GM12801 (cell line): ENCODE measurements around the gene TTLL11.

Experiments used
- CTCF ChIP-seq: IDR thresholded peaks from one replicate; pipeline ENCODE4 v1.5.1; 2011; ENCODE audit warnings: control low read depth; ENCODE audit not compliant: insufficient read length; ENCODE audit errors: extremely low read depth

The TTLL11 gene

GRCh38 chr9:122090981-122091380 is 2.1 kb downstream of the TTLL11 start:
- TF ChIP-seq CTCF = no peak

- no peak for TF ChIP-seq CTCF
Observed at GRCh38 chr9:122090287-122090883, 2.7 kb downstream of the TTLL11 start.

- no peak for TF ChIP-seq CTCF
Observed at GRCh38 chr9:122088880-122089706, 4.0 kb downstream of the TTLL11 start.

GRCh38 chr9:122087406-122088200 is 5.5 kb downstream of the TTLL11 start:
- no peak for TF ChIP-seq CTCF

- TF ChIP-seq CTCF = no peak
Observed at GRCh38 chr9:122086873-122087272, 6.2 kb downstream of the TTLL11 start.

GRCh38 chr9:122085260-122085659 is 7.8 kb downstream of the TTLL11 start:
- no peak for TF ChIP-seq CTCF

- no peak for TF ChIP-seq CTCF
Observed at GRCh38 chr9:122084026-122084675, 9.0 kb downstream of the TTLL11 start.
